OCI-LY1 (cell line): ENCODE results near the gene ZNF664.

Source experiments
- H2AFZ ChIP-seq: fragments of 200-600 bp; sonication (generic), shearing (Covaris generic); 2 replicates; pipeline ENCODE4 v1.6.0; 2014; ENCODE audit warnings: antibody characterized with exemption, mild to moderate bottlenecking, low read length
- H3F3A ChIP-seq: fragments of 200-600 bp; sonication (generic), shearing (Covaris generic); 2 replicates; pipeline ENCODE4 v1.6.0; 2014; ENCODE audit warnings: mild to moderate bottlenecking, antibody characterized with exemption, low read length, moderate library complexity; ENCODE audit not compliant: insufficient read depth
- H3K27ac ChIP-seq: fragments of 200-600 bp; sonication (generic); 2 replicates; pipeline ENCODE4 v1.5.1; 2014; ENCODE audit warnings: low read length, mixed run types, mild to moderate bottlenecking, low read depth; ENCODE audit not compliant: poor library complexity, severe bottlenecking
- H3K27me3 ChIP-seq: fragments of 200-600 bp; sonication (generic); 2 replicates; pipeline ENCODE4 v1.6.0; 2014; ENCODE audit warnings: antibody characterized with exemption, mild to moderate bottlenecking, low read length, moderate library complexity; ENCODE audit not compliant: insufficient read depth
- H3K36me3 ChIP-seq: fragments of 200-600 bp; sonication (generic); 2 replicates; pipeline ENCODE4 v1.6.1; 2014; ENCODE audit warnings: mild to moderate bottlenecking, antibody characterized with exemption, low read length, moderate library complexity, mixed read lengths; ENCODE audit not compliant: insufficient read depth
- H3K4me1 ChIP-seq: fragments of 200-600 bp; sonication (generic); 2 replicates; pipeline ENCODE4 v1.5.1; 2014; ENCODE audit warnings: mild to moderate bottlenecking, low read length, moderate library complexity; ENCODE audit not compliant: insufficient read depth, severe bottlenecking
- H3K4me2 ChIP-seq: fragments of 200-600 bp; sonication (generic), shearing (Covaris generic); 2 replicates; pipeline ENCODE4 v1.6.1; 2014; ENCODE audit warnings: low read length
- H3K4me3 ChIP-seq: fragments of 200-600 bp; sonication (generic); 2 replicates; pipeline ENCODE4 v1.5.1; 2014; ENCODE audit warnings: low read length, low read depth, mild to moderate bottlenecking, mixed read lengths; ENCODE audit not compliant: poor library complexity, severe bottlenecking
- H3K79me2 ChIP-seq: fragments of 200-600 bp; shearing (Covaris generic); 2 replicates; pipeline ENCODE4 v1.6.1; 2016; ENCODE audit warnings: mixed run types, low read length, mixed read lengths; ENCODE audit not compliant: insufficient read depth
- H3K9ac ChIP-seq: fragments of 200-600 bp; sonication (generic), shearing (Covaris generic); 2 replicates; pipeline ENCODE4 v1.6.1; 2014; ENCODE audit warnings: mild to moderate bottlenecking, low read length, mixed read lengths
- H3K9me2 ChIP-seq: fragments of 200-600 bp; sonication (generic), shearing (Covaris generic); 2 replicates; pipeline ENCODE4 v1.6.1; 2014; ENCODE audit warnings: low read depth, mild to moderate bottlenecking, low read length, mixed read lengths
- H3K9me3 ChIP-seq: fragments of 200-600 bp; shearing (Covaris generic); 2 replicates; pipeline ENCODE4 v1.6.1; 2014; ENCODE audit warnings: low read length, mixed read lengths
- H4K20me1 ChIP-seq: fragments of 200-600 bp; sonication (generic), shearing (Covaris generic); 2 replicates; pipeline ENCODE4 v1.6.0; 2016; ENCODE audit warnings: mild to moderate bottlenecking, low read length; ENCODE audit not compliant: insufficient read depth
- EZH2 ChIP-seq: fragments of 200-600 bp; sonication (generic), shearing (Covaris generic); IDR thresholded peaks from 2 replicates; pipeline ENCODE4 v1.8.0; 2017; ENCODE audit warnings: borderline replicate concordance, mixed run types, mild to moderate bottlenecking, antibody characterized with exemption, low read length, moderate library complexity, mixed read lengths
- TF ChIP-seq, protein P1 (sequence below): fragments of 200-600 bp; sonication (generic), shearing (Covaris generic); IDR thresholded peaks from 2 replicates; pipeline ENCODE4 v1.5.1; 2017; ENCODE audit warnings: mild to moderate bottlenecking, antibody characterized with exemption, low read length, moderate library complexity, mixed read lengths

ZNF664 gene

DNA sequence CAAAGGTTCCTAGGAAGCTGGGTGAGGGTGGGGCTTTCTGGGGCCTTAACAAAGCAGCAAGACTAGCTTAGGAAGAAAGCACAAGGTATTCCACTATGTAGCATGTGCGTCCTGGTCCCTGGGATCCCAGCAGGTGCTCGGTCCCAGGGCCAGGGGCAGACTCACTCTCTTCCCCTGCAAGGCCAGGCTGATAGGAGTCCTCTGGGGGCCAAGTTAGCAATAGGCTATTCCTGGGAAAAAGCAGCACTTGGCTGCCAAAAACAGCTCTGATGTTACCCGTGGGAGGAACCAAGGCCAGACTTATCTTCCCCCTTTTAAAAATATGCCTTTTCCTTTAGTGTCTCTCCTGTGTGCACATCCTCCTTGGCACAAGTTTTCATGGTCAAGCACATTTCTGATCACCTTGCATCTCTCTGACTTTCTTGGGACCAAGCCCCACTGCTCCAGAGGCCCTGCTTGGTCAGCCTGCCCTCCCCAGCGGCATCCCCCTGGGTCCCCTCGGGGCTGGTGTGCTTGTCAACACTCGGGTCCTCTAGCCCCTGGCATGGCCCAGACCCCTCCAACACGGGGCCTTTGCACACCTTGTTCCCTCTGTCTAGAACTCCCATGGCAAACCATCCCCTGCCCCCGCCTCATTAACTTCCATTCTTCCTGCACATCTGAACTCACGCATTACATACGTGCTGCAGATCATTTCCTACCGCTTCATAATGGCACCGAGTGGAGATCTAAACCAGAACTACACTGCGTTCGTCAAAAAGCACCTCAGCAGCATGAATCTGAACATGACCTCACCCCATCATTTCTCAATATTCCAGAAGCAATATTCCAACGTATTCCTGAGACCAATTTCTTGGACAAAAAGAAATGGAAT is 22.3 kb upstream of the ZNF664 start:
- no peaks in the 10 kb centered on the region for H3K27me3 ChIP-seq
- no peak overlapping the region for H3K4me2 ChIP-seq
- no peaks in the 10 kb centered on the region for H3K9me3 ChIP-seq
- TF ChIP-seq EZH2: no peak
- TF ChIP-seq, protein P1, sequence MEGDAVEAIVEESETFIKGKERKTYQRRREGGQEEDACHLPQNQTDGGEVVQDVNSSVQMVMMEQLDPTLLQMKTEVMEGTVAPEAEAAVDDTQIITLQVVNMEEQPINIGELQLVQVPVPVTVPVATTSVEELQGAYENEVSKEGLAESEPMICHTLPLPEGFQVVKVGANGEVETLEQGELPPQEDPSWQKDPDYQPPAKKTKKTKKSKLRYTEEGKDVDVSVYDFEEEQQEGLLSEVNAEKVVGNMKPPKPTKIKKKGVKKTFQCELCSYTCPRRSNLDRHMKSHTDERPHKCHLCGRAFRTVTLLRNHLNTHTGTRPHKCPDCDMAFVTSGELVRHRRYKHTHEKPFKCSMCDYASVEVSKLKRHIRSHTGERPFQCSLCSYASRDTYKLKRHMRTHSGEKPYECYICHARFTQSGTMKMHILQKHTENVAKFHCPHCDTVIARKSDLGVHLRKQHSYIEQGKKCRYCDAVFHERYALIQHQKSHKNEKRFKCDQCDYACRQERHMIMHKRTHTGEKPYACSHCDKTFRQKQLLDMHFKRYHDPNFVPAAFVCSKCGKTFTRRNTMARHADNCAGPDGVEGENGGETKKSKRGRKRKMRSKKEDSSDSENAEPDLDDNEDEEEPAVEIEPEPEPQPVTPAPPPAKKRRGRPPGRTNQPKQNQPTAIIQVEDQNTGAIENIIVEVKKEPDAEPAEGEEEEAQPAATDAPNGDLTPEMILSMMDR: no peak
- H3K9ac ChIP-seq: no peak overlapping the region
- no peaks in the 10 kb centered on the region for H3F3A ChIP-seq
- H4K20me1 ChIP-seq: no peaks in the 10 kb centered on the region
- no peak overlapping the region for H3K27ac ChIP-seq
- no peaks in the 10 kb centered on the region for H3K79me2 ChIP-seq
- no peaks in the 10 kb centered on the region for H3K4me1 ChIP-seq
- H2AFZ ChIP-seq: no peak overlapping the region
- no peaks in the 10 kb centered on the region for H3K9me2 ChIP-seq
- no peaks in the 10 kb centered on the region for H3K36me3 ChIP-seq
- H3K4me3 ChIP-seq: no peak overlapping the region

DNA sequence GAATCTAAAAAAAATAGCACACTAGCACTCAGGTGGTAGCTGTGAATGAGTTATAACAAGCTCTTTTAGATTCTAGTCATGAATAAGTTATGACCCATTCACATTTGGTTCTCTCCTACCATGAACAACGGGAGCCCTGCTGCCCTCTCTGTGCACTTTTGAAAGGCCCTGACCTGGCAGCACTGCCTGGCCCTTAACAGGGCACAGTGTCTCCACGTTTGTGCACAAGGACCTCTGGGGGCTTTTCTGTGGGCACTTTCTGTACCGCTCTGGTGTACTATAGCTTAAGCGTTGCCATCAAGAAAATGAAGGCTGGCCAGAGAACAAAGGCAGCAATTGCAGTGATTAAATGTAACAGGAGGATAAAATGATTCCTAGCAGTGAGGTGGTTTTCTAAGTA is 21.5 kb upstream of the ZNF664 start:
- H3K36me3 ChIP-seq: no peaks in the 10 kb centered on the region
- H3K9ac ChIP-seq: no peak overlapping the region
- no peak overlapping the region for H3K4me3 ChIP-seq
- no peak overlapping the region for H3K27ac ChIP-seq
- no peaks in the 10 kb centered on the region for H3F3A ChIP-seq
- TF ChIP-seq, protein P1: no peak
- no peak for TF ChIP-seq EZH2
- H2AFZ ChIP-seq: no peak overlapping the region
- H3K4me2 ChIP-seq: no peak overlapping the region
- no peaks in the 10 kb centered on the region for H3K79me2 ChIP-seq
- H3K4me1 ChIP-seq: no peaks in the 10 kb centered on the region
- no peaks in the 10 kb centered on the region for H3K27me3 ChIP-seq
- H4K20me1 ChIP-seq: no peaks in the 10 kb centered on the region
- H3K9me2 ChIP-seq: no peaks in the 10 kb centered on the region
- no peaks in the 10 kb centered on the region for H3K9me3 ChIP-seq

GRCh38 chr12:123952037-123952436 is 21.0 kb upstream of the ZNF664 start:
- Histone ChIP-seq H3K4me2 (no peak overlapping the region), H3K79me2 (no peaks in the 10 kb centered on the region), H3K4me1 (no peaks in the 10 kb centered on the region)

More at GRCh38 chr12:123952037-123952436, 21.0 kb upstream of the ZNF664 start:
- Histone ChIP-seq H4K20me1 (no peaks in the 10 kb centered on the region), H3K9ac (no peak overlapping the region), H3K9me3 (no peaks in the 10 kb centered on the region), H3K4me3 (no peak overlapping the region), H3K27ac (no peak overlapping the region), H3K27me3 (no peaks in the 10 kb centered on the region), H3K36me3 (no peaks in the 10 kb centered on the region), H3F3A (no peaks in the 10 kb centered on the region), H2AFZ (no peak overlapping the region), H3K9me2 (no peaks in the 10 kb centered on the region)
- TF ChIP-seq EZH2: no peak
- TF ChIP-seq, protein P1: no peak
